ENCODE data around the gene SERTAD1. TPM values are rescaled to one million over a fixed set of nuclear protein-coding genes. Genes with fewer than 3 reads are reported as not detected.

The SERTAD1 gene
- total and polyA plus RNA-seq, 2 donors (not counting 1 experiment from before 2014, with no cell fraction given): 11.9 to 59.4 TPM

DNA sequence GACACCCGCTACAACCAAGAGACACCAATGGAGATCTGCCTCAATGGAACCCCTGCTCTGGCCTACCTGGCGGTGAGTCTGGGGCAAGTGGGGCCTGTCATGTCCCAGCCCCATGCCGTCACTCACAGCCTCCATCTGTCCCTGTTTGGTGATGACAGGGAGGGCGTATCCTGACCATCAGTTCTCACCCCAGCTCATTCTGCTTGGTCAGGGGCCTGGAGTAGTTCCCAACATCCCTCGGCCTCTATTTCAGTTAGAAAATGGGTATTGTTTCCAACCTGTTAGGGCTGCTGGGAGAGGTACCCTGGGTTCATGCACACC is 54.0 kb downstream of the SERTAD1 start:
- no peaks in the 10 kb centered on the region for H3K27me3 Mint-ChIP-seq
- no peak overlapping the region for H3K27ac ChIP-seq (ENCODE audit: low read length in 2 of 2)
- TF ChIP-seq, protein P1, sequence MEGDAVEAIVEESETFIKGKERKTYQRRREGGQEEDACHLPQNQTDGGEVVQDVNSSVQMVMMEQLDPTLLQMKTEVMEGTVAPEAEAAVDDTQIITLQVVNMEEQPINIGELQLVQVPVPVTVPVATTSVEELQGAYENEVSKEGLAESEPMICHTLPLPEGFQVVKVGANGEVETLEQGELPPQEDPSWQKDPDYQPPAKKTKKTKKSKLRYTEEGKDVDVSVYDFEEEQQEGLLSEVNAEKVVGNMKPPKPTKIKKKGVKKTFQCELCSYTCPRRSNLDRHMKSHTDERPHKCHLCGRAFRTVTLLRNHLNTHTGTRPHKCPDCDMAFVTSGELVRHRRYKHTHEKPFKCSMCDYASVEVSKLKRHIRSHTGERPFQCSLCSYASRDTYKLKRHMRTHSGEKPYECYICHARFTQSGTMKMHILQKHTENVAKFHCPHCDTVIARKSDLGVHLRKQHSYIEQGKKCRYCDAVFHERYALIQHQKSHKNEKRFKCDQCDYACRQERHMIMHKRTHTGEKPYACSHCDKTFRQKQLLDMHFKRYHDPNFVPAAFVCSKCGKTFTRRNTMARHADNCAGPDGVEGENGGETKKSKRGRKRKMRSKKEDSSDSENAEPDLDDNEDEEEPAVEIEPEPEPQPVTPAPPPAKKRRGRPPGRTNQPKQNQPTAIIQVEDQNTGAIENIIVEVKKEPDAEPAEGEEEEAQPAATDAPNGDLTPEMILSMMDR (IDR thresholded peaks at IDR 0.05): no peak
- no peak for TF ChIP-seq EZH2 (IDR thresholded peaks at IDR 0.05; ENCODE audit: borderline replicate concordance, insufficient read depth, low read depth, low read length, poor library complexity, severe bottlenecking)
- H3K27me3 ChIP-seq (replicated peaks in 1 of 4; ENCODE audit: control extremely low read depth in 1 of 4, control insufficient read depth in 3 of 4, insufficient read depth in 4 of 4, low read length in 3 of 4): no peaks in the 10 kb centered on the region
- H3K4me2 ChIP-seq (replicated peaks; ENCODE audit: low read depth, low read length, poor library complexity, severe bottlenecking): no peak overlapping the region
- no peak overlapping the region for H3K4me3 Mint-ChIP-seq
- peaks cover 0 to 28% of the 10 kb centered on the region in 2 experiments for H3K36me3 ChIP-seq (replicated peaks in 1 of 2; ENCODE audit: control extremely low read depth in 1 of 2, control insufficient read depth in 1 of 2, extremely low read depth in 1 of 2, insufficient read depth in 2 of 2, low read length in 1 of 2)
- H3K4me1 ChIP-seq (ENCODE audit: control insufficient read depth in 2 of 2, insufficient read depth in 2 of 2, low read length in 2 of 2): no peaks in the 10 kb centered on the region
- ATAC-seq (ENCODE audit: low read depth): no peak
- H3K79me2 ChIP-seq (ENCODE audit: control insufficient read depth, insufficient read depth, low read length): no peaks in the 10 kb centered on the region
- no peaks in the 10 kb centered on the region for H3K4me1 Mint-ChIP-seq
- no peak overlapping the region for H3K27ac Mint-ChIP-seq
- intact Hi-C loops (cut with micrococcal nuclease): no loop called here
- no peaks in the 10 kb centered on the region for H3K9me3 ChIP-seq (ENCODE audit: control extremely low read depth in 1 of 3, control insufficient read depth in 2 of 3, insufficient read depth in 1 of 3, low read length in 2 of 3)
- DNase-seq: no peak
- H3K9me3 Mint-ChIP-seq (ENCODE audit: insufficient read depth): no peaks in the 10 kb centered on the region
- 100% methylated on average over 4 of the region's 5 CpGs for WGBS (ENCODE audit: insufficient coverage)
- H2AFZ ChIP-seq (ENCODE audit: insufficient read depth, low read depth, low read length, poor library complexity, severe bottlenecking): no peak overlapping the region
- CTCF ChIA-PET: interaction anchor here (1.1 kb wide), 1 partner anchor 9 kb away, joined by 3 read pairs; no protein-coding TSS in a partner anchor
- H3K4me3 ChIP-seq (ENCODE audit: control extremely low read depth in 1 of 5, extremely low read depth in 1 of 5, insufficient read depth in 1 of 5, low read depth in 2 of 5, low read length in 4 of 5): no peak overlapping the region
- POLR2A ChIA-PET: no interaction called here
- no peak overlapping the region for H3K9ac ChIP-seq (ENCODE audit: low read length)
- H4K20me1 ChIP-seq (ENCODE audit: control insufficient read depth, insufficient read depth, low read length, poor library complexity, severe bottlenecking): no peaks in the 10 kb centered on the region

Small RNAs within 50 kb of the gene (small RNA-seq; reads per million reads assigned to genes)
- not detected for gene RF00017 (ENCODE audit: insufficient read length, low read depth, low replicate concordance)

Other genes with a start within 250 kb of the SERTAD1 start
- 35.9 and 41.6 TPM in 2 replicates for gene MAP3K10, start 234.6 kb downstream of the SERTAD1 start, total RNA-seq
- gene MAP3K10, start 234.6 kb downstream of the SERTAD1 start, polyA plus RNA-seq: 22.5 and 28.2 TPM in 2 replicates
- not detected in 2 replicates for gene TTC9B, start 207.6 kb downstream of the SERTAD1 start, total RNA-seq
- gene TTC9B, start 207.6 kb downstream of the SERTAD1 start, polyA plus RNA-seq: 0.04 TPM in 1 of 2 replicates, not detected in the other
- gene CCNP, start 199.3 kb downstream of the SERTAD1 start, total RNA-seq: 0.64 and 0.66 TPM in 2 replicates
- gene CCNP, start 199.3 kb downstream of the SERTAD1 start, polyA plus RNA-seq: 0.85 and 1.5 TPM in 2 replicates
- 243 and 248 TPM in 2 replicates for gene AKT2, start 140.6 kb downstream of the SERTAD1 start, total RNA-seq
- 195 and 221 TPM in 2 replicates for gene AKT2, start 140.6 kb downstream of the SERTAD1 start, polyA plus RNA-seq
- gene C19orf47, start 77.6 kb downstream of the SERTAD1 start, total RNA-seq: 14.3 and 16.7 TPM in 2 replicates
- gene C19orf47, start 77.6 kb downstream of the SERTAD1 start, polyA plus RNA-seq: 9.2 and 12.7 TPM in 2 replicates
- gene PLD3, start 77.3 kb downstream of the SERTAD1 start, total RNA-seq: 61.7 and 69.0 TPM in 2 replicates
- gene PLD3, start 77.3 kb downstream of the SERTAD1 start, polyA plus RNA-seq: 84.8 and 153 TPM in 2 replicates
- gene HIPK4, start 35.8 kb downstream of the SERTAD1 start, total RNA-seq: 0.20 TPM in 1 of 2 replicates, not detected in the other
- gene HIPK4, start 35.8 kb downstream of the SERTAD1 start, polyA plus RNA-seq: 0.04 and 0.06 TPM in 2 replicates
- gene PRX, start 12.6 kb downstream of the SERTAD1 start, total RNA-seq: 2.5 and 3.5 TPM in 2 replicates
- gene PRX, start 12.6 kb downstream of the SERTAD1 start, polyA plus RNA-seq: 0.68 and 1.1 TPM in 2 replicates
- gene SERTAD3, start 18.3 kb upstream of the SERTAD1 start, total RNA-seq: 39.3 and 41.6 TPM in 2 replicates
- 16.4 and 43.9 TPM in 2 replicates for gene SERTAD3, start 18.3 kb upstream of the SERTAD1 start, polyA plus RNA-seq
- gene BLVRB, start 39.8 kb upstream of the SERTAD1 start, total RNA-seq: 11.8 and 14.2 TPM in 2 replicates
- gene BLVRB, start 39.8 kb upstream of the SERTAD1 start, polyA plus RNA-seq: 16.2 and 23.2 TPM in 2 replicates
- gene SPTBN4, start 41.0 kb upstream of the SERTAD1 start, total RNA-seq: 0.56 and 0.67 TPM in 2 replicates
- 0.03 and 0.04 TPM in 2 replicates for gene SPTBN4, start 41.0 kb upstream of the SERTAD1 start, polyA plus RNA-seq
- 179 and 192 TPM in 2 replicates for gene SHKBP1, start 150.9 kb upstream of the SERTAD1 start, total RNA-seq
- gene SHKBP1, start 150.9 kb upstream of the SERTAD1 start, polyA plus RNA-seq: 219 and 227 TPM in 2 replicates
- 81.2 and 83.3 TPM in 2 replicates for gene LTBP4, start 175.4 kb upstream of the SERTAD1 start, total RNA-seq
- gene LTBP4, start 175.4 kb upstream of the SERTAD1 start, polyA plus RNA-seq: 105 and 127 TPM in 2 replicates